GM12872 (cell line): ENCODE measurements around the gene KIFAP3.

Experiments used
- CTCF ChIP-seq: IDR thresholded peaks from 3 replicates; pipeline ENCODE4 v1.5.1; 2011; ENCODE audit warnings: low read depth, mild to moderate bottlenecking, low read length, moderate library complexity; ENCODE audit not compliant: insufficient read depth

KIFAP3 gene

GRCh38 chr1:169951108-169951507 is 123.4 kb downstream of the KIFAP3 start:
- TF ChIP-seq CTCF: no peak

- TF ChIP-seq CTCF: no peak
Observed at GRCh38 chr1:169949139-169949538, 125.4 kb downstream of the KIFAP3 start.

GRCh38 chr1:169946206-169946605 is 128.3 kb downstream of the KIFAP3 start:
- no peak for TF ChIP-seq CTCF

GRCh38 chr1:169945181-169945580 is 129.3 kb downstream of the KIFAP3 start:
- no peak for TF ChIP-seq CTCF

GRCh38 chr1:169944621-169945020 is 129.9 kb downstream of the KIFAP3 start:
- no peak for TF ChIP-seq CTCF

GRCh38 chr1:169943963-169944526 is 130.4 kb downstream of the KIFAP3 start:
- TF ChIP-seq CTCF: no peak

GRCh38 chr1:169941982-169942830 is 132.3 kb downstream of the KIFAP3 start:
- TF ChIP-seq CTCF: no peak
